GM21737 (cell line): Measurements from ENCODE around the gene KCNN3.
"Not testable (repeated sequence)": the region's sequence is repeated elsewhere in the genome, so short reads cannot be mapped to it uniquely, and the experiment has no call there.

Source experiments
- ATAC-seq: cut with Tn5 transposase; IDR thresholded peaks from one replicate; pipeline ENCODE4 v1.9.1; 2021; ENCODE audit warnings: mild to moderate bottlenecking, moderate library complexity; ENCODE audit not compliant: unreplicated experiment

The KCNN3 gene

DNA sequence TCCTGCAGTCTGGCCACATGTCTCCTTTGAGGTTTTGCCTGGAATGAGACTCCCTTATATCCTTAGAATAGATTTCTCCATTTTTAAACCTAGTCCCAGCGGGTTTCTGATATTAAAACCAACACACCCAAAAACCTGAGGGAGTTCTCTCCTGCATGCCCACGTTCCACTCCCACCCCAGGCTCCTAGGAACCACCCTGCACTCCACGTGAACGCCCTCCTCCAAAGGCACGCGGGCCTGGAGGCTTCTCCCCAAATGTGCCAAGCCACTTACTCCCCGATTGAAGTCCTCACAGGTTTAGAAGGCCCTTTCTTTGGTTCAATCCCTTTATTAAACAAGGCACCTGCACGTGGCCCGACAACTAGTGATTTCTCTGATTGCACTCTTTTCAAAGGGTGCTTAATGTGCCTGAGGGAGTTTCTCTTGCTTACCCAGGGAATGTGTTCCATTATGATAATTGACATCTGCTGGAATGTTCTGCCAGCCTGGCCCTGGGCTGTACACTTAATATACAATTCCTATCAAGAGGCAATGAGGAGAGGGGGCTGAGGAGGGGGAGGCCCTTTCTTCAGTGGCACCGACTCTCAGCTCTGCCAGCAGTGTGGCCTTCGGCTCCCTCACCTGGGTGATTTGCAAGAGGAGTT, 157.8 kb downstream of the KCNN3 start:
- no peak for ATAC-seq

DNA sequence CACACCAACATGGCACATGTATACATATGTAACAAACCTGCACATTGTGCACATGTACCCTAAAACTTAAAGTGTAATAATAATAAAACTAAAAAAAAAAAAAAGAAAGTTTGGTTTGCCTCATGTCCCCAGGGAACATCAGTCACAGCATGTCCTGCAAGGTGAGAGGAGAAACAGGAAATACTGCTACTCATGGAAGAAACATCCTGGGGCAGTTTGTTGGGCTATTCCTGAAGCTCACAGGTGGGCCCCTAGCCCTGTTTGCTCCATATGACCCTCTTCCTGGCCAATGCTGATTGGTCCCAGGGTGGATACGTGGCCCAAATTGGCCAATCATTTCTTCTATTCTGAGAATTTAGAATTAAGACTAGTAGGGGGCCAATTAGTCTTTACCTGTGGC, 158.7 kb downstream of the KCNN3 start:
- ATAC-seq = no peak

DNA sequence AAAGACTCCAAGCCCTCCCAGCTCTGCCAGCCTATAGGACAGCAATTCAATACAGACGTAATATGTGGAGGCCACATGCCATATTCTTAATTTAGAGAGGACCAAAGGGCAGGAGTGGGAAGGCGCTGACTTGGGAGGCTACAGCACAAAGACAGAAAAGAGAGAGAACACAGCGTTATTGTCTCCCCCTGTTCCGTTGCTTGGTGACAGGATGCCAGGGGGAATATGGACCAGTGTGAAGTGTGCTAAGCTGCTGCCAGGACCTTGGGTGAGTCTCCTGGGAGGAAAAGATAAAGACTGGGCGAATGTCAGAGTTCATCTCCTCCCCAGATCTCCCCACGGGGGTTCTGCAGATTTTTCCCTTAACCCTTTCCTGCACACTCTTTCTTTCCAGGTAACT, 160.0 kb downstream of the KCNN3 start:
- no peak for ATAC-seq

DNA sequence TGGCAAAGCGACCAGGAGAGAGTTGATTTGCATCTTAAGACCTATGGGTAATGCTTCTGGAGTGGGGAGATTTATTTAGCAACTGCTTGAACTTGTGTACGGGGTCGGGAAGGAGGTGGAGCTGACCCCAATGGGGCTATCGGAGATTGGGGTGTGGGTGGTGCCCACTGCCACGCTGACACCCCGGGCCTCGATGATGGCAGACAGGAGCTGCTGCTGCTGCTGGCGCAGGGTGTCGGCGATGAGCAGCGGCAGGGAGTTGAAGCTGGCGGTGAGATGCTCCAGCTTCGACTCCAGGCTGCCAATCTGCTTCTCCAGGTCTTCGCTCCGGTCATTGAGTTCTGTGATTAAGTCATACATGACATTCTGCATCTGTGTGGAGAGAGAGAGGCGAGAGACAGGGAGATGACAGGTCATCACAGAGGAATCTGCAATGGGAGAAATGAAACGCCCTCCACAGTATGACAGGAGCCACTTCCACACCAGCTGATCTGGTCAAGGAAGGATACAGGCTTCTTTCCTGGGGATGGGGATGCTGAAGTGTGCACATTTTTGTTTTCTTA, 162.1 kb downstream of the KCNN3 start:
- no peak for ATAC-seq

DNA sequence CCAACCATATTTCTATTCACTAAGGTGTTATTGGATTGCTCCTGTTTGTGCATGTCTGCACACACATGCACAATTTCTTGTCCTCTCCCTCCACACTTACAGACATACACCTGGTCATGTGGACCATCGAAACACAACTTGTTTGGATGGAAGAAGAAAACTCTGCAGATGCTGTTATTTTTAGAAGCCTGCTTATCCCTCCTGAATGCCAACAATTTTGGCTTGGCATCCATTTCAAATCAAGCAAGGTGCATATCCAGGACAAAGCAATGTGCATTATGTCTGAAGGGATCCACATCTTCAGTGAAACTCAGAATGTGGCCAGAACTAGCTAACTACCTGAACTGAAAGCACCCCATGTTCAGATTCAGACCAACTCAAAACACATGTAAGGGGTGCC, 163.2 kb downstream of the KCNN3 start:
- no peak for ATAC-seq

- ATAC-seq = no peak
Measured at GRCh38 chr1:154705544-154705943, 164.5 kb downstream of the KCNN3 start.

GRCh38 chr1:154703170-154703569, 166.9 kb downstream of the KCNN3 start:
- no peak for ATAC-seq

DNA sequence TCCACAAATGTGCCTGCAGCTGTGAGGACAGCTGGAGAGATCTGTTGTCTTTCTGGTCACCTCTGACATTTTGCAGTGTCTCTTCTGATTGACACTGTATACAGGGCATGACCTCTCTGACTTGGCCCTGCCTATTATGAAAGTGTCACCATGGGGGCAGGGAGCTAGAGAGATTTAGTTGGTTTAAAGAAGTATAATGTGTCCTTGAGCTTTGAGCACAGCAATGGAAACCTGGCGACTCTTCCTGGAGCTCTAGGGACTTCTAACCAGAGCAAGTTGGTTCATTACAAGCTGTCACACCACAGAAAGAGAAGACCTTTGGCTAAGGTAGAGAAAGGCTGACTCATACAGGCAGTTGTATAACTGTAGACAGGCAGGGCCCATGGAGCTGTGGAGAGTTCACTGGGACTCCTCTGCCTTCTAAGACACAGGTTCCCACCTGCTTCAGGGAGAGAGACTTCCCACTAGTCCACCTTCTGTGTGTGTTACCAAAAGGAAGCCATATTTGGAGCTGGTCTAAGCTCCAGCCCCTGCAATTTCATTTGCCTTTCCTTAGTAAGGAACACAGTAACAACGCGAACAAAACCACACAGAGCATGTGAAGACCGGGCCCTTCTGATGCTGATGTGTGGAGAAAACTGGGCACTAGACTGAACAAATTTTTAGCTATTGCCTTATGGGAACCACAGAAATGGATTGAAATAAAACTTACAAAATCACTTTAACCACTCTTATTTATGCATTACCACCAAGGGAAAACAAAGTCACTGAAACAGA, 171.6 kb downstream of the KCNN3 start:
- no peak for ATAC-seq

DNA sequence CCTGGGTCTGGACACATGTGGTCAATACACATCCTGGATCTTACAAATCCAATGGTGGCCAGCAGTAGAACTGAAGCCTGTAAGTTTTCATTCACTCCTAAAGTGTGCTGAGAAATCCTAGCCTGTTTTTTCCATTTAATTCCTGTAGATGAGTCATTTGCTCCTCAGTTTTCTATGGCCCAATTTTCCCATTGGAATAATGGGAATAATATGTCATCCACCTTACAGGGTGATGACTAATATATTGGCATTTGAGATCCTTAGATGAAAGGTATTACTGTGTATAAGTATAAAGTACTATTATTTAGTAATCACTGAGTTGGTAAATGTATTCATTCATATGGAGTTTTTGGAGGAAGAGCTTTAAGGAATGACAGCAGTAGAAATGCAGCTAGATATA, 172.4 kb downstream of the KCNN3 start:
- ATAC-seq = no peak

GRCh38 chr1:154696456-154696855, 173.6 kb downstream of the KCNN3 start:
- no peak for ATAC-seq

DNA sequence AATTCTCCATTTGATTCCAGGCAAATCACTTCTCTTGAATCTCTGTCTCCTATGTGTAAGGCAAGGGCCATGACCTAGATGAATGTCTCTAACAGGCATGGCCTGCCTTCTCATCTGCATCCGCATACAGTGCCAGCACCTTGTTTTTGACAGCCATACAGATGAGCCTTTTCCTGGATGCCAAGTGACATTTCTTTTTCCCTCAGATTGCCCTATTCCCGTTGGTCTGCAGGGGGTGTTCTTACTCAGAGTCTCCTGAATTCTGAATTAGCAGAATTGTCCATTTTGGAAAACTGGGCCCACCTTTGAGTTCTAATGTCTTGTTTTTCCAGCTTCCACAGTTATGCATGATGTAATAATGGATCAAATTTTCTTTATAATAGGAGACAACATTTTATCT, 174.1 kb downstream of the KCNN3 start:
- no peak for ATAC-seq

DNA sequence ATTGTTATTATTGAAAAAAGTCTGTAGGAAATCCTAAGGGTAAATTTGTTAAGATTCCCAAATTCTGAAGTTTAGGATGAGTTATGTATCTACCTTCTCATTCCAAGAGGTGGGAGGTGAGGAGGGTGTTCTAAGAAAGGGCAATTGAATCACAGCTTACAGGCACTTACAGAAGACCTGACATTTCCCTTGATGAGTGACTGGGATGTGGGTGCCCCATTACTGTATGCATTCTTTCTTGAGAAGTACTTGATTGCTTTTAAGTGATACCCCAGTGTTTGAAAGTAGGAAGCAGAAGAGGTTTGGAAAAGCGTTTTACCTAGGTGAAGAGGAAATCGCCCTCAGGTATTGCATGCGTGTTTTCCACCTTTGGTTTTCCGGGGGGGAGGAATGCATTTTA, 175.1 kb downstream of the KCNN3 start:
- no peak for ATAC-seq

- ATAC-seq = no peak
Measured at GRCh38 chr1:154689083-154689482, 181.0 kb downstream of the KCNN3 start.

DNA sequence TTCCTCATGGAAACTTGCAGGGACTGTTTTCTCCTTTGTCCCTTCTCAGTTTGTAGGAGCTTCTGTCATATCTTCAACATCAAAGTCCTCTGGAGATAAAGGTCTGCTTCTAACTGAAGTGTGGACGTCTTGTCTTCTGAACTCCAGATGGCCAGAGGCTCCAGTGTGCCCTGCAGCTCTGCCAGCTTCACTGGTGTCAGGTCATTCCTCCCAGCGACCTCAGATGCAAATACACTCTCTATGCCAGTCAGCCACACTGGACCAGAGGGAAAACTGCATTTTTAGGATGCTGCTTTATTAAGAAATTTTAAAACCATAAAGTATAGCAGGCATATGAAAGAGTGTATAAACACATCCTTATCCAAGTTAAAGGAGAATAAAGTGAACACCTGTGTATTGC, 183.6 kb downstream of the KCNN3 start:
- ATAC-seq = no peak

- ATAC-seq = no peak
Measured at GRCh38 chr1:154683820-154684219, 186.3 kb downstream of the KCNN3 start.

DNA sequence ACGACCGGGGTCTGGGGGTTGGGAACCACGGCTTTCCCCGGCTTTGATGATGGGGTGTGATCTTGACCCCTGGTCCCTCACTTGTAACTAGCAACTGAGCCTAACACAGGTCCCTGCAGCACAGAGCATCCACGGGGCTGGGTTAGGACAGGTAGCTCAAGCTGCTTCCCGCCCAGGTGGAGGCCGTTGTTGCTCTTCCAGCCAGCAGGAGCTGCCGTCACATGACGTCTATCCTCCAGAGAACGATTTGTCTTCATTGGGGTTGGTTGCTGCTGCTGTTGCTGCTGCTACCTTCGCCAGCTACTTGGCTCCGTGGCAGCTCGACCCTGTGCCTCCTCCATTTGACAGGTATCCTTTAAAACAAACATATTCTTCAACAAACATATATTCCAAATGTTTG, 187.8 kb downstream of the KCNN3 start:
- ATAC-seq = no peak

DNA sequence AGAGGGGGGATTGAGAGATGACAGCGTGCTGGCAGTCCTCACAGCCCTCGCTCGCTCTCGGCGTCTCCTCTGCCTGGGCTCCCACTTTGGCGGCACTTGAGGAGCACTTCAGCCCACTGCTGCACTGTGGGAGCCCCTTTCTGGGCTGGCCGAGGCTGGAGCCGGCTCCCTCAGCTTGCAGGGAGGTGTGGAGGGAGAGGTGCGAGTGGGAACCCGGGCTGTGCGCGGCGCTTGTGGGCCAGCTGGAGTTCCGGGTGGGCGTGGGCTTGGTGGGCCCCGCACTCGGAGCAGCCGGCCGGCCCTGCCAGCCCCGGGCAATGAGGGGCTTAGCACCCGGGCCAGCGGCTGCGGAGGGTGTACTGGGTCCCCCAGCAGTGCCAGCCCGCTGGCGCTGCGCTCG, 192.2 kb downstream of the KCNN3 start:
- not testable (repeated sequence) for ATAC-seq

GRCh38 chr1:154676847-154677246, 193.2 kb downstream of the KCNN3 start:
- not testable (repeated sequence) for ATAC-seq

GRCh38 chr1:154674456-154674855, 195.6 kb downstream of the KCNN3 start:
- ATAC-seq = not testable (repeated sequence)

GRCh38 chr1:154672245-154672644, 197.8 kb downstream of the KCNN3 start:
- not testable (repeated sequence) for ATAC-seq

DNA sequence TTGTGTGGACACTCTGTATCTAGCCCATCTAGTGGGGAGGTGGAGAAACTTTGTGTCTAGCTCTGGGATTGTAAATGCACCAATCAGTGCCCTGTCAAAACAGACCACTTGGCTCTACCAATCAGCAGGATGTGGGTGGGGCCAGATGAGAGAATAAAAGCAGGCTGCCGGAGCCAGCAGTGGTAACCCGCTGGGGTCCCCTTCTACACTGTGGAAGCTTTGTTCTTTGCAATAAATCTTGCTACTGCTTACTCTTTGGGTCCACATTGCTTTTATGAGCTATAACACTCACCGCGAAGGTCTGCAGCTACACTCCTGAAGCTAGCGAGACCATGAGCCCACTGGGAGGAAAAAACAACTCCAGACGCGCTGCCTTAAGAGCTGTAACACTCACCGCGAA, 198.7 kb downstream of the KCNN3 start:
- not testable (repeated sequence) for ATAC-seq
